Measurements from ENCODE around the gene SMYD4. TPM values are rescaled to one million over a fixed set of nuclear protein-coding genes. Genes with fewer than 3 reads are reported as not detected.

The SMYD4 gene
- total and polyA plus RNA-seq, 2 donors from 2014 or later = 3.4 to 12.2 TPM

DNA sequence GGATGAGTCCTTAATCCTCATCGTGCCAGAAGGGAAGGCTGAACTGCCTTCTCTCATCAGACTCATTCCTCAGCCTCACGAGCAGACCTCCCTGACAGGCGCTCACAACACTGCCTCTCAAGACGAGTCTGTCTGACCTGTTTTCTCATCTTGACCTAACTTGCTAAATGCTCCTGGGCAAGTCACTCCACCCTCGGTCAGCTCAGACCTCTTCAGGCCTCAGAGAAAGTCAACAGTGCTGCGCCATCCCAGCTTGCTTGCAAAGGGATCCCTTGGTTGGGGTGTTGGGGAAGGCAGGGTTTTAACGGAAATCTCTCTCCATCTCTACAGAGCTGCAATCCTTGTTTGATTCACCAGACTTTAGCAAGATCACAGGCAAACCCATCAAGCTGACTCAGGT, 52.8 kb downstream of the SMYD4 start:
- Histone ChIP-seq H3K4me1 (ENCODE audit: control insufficient read depth in 2 of 3, insufficient read depth in 2 of 3, low read depth in 1 of 3, low read length in 3 of 3) (peaks cover 0 to 1% (median 0%) of the 10 kb centered on the region in 3 donors), H3K4me3 (ENCODE audit: low read length in 3 of 3) (no peak overlapping the region), H3K9ac (ENCODE audit: low read length in 3 of 3) (no peak overlapping the region), H3K27ac (ENCODE audit: low read depth in 2 of 2, low read length in 2 of 2) (no peak overlapping the region), H3K9me3 (ENCODE audit: control insufficient read depth in 2 of 3, insufficient read depth in 1 of 3, low read length in 3 of 3) (no peaks in the 10 kb centered on the region), H3K36me3 (ENCODE audit: control insufficient read depth in 2 of 3, insufficient read depth in 3 of 3, low read length in 3 of 3) (peaks cover 0 to 5% (median 2%) of the 10 kb centered on the region in 3 donors), H3K27me3 (ENCODE audit: control insufficient read depth, insufficient read depth, low read length) (no peaks in the 10 kb centered on the region)
- intact Hi-C loops (cut with DNase I) = loop anchor here (10.0 kb wide), 1 partner anchor 52 kb away; the partner anchor contains the start of gene WDR81
- no peak for TF ChIP-seq CTCF (IDR thresholded peaks at IDR 0.05; ENCODE audit: borderline replicate concordance, extremely low read depth, insufficient read depth)
- DNase-seq = no peak
- no peak for FAIRE-seq

DNA sequence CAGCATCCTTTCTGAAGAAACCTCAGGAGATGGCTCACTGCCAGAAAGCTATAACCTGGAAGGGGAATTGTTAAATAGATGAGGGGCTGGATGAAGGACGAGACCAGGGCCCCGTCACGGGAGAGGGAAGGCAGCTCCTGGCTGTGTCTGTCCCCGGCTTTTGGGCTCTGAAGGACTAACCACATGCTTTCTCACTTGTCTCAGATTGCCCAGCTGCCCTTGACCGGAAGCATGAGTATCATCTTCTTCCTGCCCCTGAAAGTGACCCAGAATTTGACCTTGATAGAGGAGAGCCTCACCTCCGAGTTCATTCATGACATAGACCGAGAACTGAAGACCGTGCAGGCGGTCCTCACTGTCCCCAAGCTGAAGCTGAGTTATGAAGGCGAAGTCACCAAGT, 53.4 kb downstream of the SMYD4 start:
- Histone ChIP-seq H3K9ac (ENCODE audit: low read length in 3 of 3) (no peak overlapping the region), H3K4me1 (ENCODE audit: control insufficient read depth in 2 of 3, insufficient read depth in 2 of 3, low read depth in 1 of 3, low read length in 3 of 3) (no peaks in the 10 kb centered on the region), H3K27ac (ENCODE audit: low read depth in 2 of 2, low read length in 2 of 2) (no peak overlapping the region), H3K4me3 (ENCODE audit: low read length in 3 of 3) (no peak overlapping the region), H3K36me3 (ENCODE audit: control insufficient read depth in 2 of 3, insufficient read depth in 3 of 3, low read length in 3 of 3) (peaks cover 0 to 3% (median 2%) of the 10 kb centered on the region in 3 donors), H3K27me3 (ENCODE audit: control insufficient read depth, insufficient read depth, low read length) (no peaks in the 10 kb centered on the region), H3K9me3 (ENCODE audit: control insufficient read depth in 2 of 3, insufficient read depth in 1 of 3, low read length in 3 of 3) (no peaks in the 10 kb centered on the region)
- no peak for DNase-seq
- TF ChIP-seq CTCF (IDR thresholded peaks at IDR 0.05; ENCODE audit: borderline replicate concordance, extremely low read depth, insufficient read depth) = no peak
- intact Hi-C loops (cut with DNase I) = loop anchor here (10.0 kb wide), 1 partner anchor 52 kb away; the partner anchor contains the start of gene WDR81
- FAIRE-seq = no peak

DNA sequence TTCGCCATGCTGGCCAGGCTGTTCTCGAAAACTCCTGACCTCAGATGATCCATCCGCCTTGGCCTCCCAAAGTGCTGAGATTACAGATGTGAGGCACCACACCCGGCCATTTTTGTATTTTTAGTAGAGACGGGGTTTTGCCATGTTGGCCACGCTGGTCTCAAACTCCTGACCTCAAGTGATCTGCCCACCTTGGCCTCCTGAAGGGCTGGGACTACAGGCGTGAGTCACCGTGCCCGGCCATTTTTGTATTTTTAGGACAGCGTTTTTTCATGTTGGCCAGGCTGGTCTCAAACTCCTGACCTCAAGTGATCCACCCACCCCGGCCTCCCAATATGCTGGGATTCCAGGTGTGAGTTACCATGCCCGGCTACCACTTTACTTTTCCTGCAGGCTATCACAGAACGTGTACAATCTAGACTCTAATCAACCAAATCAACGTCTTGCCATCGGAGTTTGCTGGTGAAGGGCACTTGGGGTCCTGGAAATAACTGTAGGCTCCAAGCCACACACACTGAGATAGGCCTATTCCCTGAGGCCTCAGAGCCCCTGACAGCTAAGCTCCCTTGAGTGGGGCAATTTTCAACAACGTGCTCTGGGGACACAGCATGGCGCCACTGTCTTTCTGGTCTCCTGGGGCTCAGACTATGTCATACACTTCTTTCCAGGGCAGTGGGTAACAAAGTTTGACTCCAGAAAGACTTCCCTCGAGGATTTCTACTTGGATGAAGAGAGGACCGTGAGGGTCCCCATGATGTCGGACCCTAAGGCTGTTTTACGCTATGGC, 55.1 kb downstream of the SMYD4 start:
- DNase-seq (no peak), FAIRE-seq (no peak)
- Histone ChIP-seq H3K27ac (ENCODE audit: low read depth in 2 of 2, low read length in 2 of 2) (no peak overlapping the region), H3K36me3 (ENCODE audit: control insufficient read depth in 2 of 3, insufficient read depth in 3 of 3, low read length in 3 of 3) (peaks cover 0 to 2% (median 0%) of the 10 kb centered on the region in 3 donors), H3K27me3 (ENCODE audit: control insufficient read depth, insufficient read depth, low read length) (no peaks in the 10 kb centered on the region), H3K4me1 (ENCODE audit: control insufficient read depth in 2 of 3, insufficient read depth in 2 of 3, low read depth in 1 of 3, low read length in 3 of 3) (no peaks in the 10 kb centered on the region), H3K4me3 (ENCODE audit: low read length in 3 of 3) (no peak overlapping the region), H3K9me3 (ENCODE audit: control insufficient read depth in 2 of 3, insufficient read depth in 1 of 3, low read length in 3 of 3) (no peaks in the 10 kb centered on the region), H3K9ac (ENCODE audit: low read length in 3 of 3) (no peak overlapping the region)
- TF ChIP-seq CTCF (IDR thresholded peaks at IDR 0.05; ENCODE audit: borderline replicate concordance, extremely low read depth, insufficient read depth) = no peak
- intact Hi-C loops (cut with DNase I) = loop anchor here (10.0 kb wide), 1 partner anchor 50 kb away; the partner anchor contains the start of gene WDR81

Data from kidney (tissue), 14 donors.